ENCODE data around the gene MPEG1.

The MPEG1 gene

DNA sequence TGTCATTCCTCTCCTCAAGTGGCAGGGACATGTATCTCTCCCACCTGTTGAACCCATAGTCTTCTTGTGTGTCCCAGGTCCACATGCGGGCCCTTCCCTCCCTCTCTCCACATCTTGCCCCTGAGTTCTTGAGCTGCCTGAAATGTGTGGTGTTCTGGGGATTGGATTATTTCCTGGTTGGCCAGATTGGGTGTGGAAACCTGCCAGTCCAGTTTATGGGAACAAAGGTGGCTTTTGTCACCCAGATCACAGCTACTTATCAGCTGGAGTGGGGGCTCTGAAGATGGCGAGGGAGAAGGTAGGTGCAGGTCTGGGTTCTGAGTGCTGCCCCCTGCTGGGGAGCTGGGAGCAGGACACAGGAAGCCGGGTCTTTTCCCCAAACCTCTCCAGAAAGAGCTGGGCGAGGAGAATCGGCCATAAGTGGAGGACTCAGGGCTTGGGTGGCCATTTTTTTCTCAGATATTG lies 26.6 kb downstream of the MPEG1 start:
- no peak for DNase-seq

DNA sequence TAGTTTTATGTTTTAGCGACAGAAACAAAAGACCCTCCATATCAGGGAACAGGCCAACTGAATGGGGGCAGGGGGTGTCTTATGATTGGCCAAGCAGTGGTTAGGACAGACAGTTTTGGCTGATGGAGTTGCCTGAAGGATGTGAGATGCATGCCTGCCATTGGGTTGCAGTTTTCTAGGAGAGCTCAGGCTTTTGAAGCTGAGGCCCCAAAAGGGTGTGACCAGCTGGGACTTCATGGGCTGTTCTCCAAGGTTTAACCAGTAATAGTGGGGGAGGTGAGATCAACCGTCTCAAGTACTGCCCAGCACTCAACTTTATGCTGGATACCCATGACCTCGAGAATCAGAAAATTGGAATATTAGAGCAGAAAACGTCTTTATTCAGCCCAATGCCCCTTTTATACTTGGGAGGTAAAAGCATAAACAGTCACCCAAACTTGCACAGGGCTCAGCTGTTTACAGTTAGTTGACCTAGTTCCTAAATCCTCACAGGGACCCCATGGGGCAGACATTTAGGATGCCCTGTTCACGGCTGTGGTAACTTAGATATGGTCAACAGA lies 27.3 kb downstream of the MPEG1 start:
- DNase-seq: no peak

DNA sequence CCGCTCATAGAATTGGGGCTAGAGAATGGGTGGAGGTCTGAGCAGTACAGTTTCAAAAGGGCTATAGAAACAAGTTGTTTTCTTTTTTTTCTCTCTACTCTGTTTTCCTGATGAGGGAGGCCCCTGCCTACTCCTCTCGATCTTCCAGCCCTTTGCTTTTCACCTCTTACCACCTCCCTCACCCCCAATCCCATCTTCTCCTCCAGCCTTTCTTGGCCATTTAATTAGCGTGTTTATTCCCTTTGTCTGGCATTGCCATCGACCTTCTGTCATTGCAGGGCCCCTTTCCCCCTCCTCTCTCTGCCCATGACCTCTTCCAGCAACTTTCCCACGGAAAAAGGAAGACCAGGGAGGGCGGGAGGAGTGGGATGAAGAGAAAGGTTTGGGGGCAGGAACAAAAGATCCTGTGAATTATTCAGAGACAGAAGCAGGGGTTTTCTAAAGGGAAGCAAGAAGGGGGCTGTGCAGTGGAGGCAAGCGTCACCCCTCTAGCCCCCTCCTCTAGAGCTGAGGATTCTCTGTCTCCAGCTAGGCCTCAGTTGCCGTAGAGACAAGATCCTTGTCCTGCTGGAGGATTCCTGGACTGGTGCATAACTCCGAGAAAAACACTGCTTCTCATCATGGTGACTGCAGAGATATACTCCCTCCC lies 27.9 kb downstream of the MPEG1 start:
- no peak for DNase-seq

DNA sequence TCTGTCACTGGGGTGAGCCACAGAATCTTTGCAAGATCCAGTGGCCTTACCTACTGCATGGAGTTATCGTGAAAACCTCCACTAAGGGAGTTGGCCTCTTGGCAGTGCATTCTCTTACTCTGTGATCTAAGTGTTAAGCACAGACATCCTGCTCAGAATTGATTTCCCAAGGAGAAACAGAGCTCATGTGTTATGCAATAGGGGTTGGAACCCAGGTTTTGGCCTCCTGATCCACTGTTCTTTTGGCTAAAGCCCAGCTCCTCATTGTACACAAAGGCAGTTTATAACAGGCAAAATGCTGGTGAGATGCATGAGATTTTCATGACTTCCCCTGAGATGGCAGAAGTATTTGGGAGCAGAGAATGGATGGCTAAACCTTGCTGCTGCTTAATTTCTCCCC lies 29.0 kb downstream of the MPEG1 start:
- DNase-seq: no peak

DNA sequence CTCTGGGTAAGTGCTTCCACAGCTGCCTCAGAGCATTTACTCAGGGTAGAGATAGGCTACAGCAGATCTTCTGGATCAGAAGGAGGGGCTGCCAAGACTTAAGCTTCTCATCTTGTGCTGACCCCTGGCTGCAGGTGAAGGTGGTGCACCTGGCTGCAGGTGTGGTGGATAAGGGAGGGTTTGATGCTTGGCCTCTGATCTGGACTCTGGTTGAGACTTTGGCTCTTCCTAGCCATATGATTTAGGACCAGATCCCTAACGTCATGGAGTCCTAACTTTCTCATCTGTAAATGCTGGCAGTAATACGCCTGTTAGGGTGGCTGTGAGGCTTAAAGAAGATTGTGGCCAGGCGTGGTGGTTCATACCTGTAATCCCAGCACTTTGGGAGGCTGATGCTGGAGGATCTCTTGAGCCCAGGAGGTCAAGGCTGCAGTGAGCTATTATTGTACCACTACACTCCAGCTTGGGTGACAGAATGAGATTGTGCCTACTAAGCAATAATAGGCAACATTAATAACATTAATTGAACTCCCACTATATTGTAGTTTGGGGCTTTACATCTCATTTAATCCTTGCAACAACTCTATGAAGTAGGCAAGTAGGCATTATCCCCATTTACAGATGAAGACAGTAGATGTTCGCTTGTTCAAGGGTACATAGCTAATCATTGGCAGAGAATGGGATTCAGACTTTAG lies 30.1 kb downstream of the MPEG1 start:
- DNase-seq: no peak

DNA sequence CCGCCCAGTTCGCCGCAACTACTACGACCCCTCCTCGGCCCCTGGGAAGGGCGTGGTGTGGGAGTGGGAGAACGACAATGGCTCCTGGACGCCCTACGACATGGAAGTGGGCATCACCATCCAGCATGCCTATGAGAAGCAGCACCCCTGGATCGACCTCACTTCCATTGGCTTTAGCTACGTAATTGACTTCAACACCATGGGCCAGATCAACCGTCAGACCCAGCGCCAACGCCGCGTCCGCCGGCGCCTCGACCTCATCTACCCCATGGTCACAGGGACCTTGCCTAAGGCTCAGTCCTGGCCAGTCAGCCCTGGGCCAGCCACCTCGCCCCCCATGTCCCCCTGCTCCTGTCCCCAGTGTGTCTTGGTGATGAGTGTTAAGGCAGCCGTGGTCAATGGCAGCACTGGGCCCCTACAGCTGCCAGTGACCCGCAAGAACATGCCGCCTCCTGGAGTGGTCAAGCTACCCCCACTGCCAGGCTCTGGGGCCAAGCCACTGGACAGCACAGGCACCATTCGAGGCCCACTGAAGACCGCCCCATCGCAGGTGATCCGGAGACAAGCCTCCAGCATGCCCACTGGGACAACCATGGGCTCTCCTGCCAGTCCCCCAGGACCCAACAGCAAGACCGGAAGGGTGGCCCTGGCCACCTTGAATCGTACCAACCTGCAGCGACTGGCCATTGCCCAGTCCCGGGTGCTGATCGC lies 30.8 kb downstream of the MPEG1 start:
- DNase-seq: no peak

DNA sequence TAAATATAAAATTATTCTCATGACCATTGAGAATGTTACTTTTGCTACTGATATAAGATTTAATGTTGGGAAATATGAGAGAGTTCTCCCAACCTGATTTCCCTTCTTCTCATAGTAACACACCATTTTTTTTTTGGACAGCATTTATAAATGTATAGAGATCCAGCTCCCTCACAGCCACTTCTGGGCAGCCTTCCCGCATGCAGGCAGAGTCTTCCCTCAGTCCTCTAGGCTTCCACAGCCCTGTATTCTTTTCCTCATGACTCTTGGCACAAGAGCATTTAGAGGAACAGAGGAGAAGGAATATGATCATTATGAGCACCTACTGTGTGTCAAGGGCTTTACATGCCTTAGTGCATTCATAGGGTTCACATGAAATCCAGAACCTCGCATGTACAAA lies 31.8 kb downstream of the MPEG1 start:
- no peak for DNase-seq

DNA sequence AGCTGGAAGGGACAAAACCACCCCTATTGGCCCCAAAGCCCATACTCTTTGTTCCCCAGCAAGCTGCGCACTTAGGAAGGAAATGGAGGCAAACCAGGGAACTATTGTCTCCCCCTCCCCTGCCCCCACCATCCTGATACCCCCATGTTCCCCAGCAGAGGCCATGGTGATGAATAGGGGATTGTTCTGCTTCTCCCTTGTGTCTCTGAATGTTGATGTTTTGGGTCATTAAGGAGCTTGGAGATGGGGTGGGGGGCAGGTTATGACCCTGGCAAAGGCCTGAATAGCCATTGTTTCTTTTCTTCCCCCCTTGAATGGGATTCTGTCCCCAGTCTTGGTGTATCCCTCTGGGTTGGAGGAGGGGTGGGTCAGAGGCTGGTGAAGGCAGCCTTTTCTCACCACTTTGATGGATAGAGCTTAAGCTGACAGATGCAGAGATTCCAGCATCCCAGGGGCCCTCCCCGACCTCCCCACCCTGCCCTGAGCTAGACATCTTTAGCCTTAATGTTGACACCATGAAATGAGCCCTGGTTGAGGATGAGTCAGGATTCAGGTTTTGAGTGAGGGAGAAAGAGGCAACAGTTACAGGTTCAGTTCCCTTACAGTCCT lies 32.5 kb downstream of the MPEG1 start:
- no peak for DNase-seq

DNA sequence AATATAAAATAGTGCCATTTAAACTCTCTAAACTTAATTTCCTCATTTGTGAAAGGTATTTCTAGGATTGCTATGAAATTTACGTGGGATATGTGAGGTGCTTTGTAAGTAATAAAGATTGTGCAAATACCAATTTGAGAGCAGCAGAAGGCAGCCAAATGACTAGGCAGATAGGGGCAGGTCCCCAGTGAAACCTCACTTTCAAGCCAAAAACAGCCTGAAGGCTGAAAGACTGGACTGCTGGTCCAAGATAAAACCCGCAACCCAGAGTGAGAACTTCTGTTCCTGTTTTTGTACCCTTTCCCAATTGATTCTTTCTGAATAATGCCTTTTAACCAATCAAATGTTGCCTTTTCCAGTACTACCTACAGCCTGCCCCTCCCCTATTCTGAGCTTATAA lies 33.6 kb downstream of the MPEG1 start:
- DNase-seq: no peak

DNA sequence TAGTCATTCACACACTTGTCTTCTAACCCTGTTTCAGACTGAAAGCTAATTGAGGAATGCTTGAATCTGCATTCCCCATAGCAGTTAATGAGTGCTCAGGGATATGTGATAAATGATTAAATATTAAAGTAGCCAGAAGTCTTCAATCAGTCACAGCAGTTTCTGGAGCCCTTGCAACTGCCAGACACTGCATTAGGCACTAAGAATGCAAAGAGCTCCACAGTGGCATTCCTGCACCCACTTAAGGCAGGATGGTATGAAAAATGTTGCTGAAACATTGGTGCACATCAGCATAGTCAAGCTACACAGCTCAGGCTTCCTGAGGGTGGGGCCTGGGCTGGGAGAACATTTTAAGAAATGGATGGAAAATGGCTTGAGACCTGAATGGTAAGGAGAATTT lies 34.3 kb downstream of the MPEG1 start:
- DNase-seq: no peak

DNA sequence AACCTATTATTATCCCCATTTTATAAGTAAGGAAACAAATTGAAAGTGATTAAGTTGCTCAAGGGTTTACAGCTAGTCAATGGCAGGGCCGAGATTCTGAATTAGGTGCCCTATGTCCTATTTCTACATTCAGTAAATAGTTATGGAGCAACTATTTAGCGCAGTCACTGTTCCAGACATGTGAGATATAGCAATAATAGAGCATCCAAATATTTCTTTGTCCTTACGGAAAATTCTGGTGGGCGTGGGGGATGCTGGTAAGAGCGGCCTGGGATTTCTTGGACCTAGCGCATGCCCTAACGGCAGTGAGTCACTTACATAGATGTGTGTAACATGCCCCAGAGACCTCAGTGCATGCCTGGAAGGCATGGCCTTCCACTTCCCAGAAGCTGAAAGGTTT lies 36.4 kb downstream of the MPEG1 start:
- DNase-seq: no peak

DNA sequence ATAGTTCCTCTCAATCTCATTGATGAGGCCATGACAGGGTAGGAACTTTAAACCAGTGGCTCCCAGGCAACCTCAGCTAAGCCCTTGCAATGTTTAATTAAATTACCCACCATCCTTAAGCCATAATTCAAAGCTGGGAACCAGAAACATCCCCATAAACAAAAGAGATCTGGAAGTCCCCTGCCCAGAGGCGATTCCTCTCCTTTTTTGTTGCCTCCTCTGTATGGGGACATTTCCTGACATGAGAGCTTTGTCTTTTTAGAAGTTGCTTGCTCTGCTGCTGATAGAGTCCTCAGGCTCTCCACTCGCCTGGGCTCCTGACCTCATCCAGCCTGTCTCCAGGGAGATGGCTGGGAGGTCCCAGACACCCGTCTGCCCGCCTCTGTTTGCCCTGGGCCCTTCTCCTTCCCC lies 37.6 kb downstream of the MPEG1 start:
- DNase-seq: no peak

DNA sequence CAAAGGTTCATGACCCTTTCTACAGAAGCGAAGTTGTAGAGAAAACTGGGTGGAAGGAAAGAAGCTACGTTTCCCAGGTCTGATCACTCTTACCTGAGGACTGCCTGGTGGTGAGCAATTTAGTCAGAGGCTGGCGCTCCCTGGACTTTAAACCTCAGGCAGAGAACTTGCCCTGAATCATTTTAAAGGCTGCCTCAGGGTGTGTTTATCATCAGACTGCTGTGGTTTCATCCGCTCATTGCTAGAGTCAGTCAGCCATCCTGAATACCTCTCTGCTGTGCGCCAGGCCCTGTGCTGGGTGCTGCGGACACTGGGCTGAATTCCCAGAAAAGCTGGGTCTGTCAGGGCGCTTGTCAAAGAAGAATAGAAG lies 38.1 kb downstream of the MPEG1 start:
- no peak for DNase-seq

DNA sequence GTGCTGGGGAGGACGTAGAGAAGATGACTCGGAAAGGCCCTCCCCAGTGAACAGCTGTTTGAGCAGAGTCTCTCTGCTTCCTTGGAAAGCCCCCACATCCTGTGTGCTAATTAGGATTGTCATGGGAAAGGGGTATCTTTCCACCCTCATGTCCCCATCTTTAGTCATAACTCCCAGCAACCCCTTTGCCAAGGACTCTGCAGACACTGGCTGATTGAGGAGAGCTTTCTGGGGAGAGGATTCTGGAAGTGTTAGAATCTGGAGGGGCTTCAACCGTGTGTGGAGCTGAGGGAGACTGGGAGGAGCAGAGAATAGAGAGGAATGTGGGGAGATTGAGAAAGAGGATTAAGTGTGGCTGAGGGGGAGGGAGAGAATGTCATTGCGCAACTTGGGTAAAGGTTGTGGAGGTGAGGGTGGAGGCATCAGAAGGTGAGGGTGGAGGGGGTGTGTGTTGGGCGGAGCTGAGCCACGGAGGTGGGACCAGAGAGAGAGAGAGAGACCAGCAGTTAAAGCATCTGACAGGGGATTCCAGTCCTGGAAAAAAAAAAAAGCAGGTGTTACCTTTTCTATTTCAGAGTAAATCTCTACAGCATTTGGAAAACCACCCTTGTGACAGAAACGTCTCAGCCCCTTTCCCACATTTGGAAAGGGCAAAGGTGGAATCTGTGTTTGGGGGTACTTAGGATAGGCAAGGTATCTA lies 38.6 kb downstream of the MPEG1 start:
- no peak for DNase-seq

DNA sequence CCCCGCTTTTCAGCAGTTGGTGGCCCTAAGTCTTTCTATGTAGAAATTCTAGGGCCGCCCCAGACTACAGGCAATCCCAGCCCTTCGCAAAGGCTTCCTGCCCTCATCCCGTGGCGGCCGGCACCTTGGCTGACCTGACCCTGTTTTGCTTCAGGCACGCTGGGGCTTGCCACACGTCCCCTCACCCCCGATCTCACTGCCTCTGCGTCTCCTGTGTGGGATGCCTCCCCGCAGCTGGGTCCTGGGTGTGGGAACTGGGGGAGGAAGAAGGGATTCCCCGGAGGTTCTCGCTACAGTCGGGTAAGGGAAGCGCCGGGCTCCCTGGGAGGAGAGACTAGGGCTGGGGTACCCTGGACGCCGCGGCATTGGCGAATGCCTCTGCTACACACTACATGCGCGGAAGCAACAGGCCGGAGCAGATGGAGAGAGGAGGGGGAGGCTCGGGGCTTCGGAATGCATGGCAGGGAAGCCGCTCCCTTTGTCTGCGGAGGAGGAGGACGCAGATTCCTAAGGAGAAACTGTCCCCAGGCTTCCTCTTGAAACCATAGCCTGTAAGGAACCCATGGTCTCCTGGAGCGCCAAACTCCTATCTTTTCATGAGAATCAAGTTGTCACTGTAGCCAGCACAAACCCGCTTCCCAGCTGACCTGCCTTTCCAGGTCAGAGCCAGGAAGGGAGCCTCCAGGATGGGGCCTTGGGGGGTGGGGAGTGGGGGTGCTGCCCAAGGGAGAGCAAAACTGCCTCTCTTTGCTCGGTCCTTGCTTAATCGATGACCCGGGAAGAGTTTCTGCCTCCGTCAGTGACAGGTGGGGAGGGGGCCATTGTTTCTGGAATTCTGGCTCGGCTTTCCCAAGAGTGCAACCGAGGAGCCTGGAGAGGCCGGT lies 39.4 kb downstream of the MPEG1 start:
- no peak for DNase-seq

DNA sequence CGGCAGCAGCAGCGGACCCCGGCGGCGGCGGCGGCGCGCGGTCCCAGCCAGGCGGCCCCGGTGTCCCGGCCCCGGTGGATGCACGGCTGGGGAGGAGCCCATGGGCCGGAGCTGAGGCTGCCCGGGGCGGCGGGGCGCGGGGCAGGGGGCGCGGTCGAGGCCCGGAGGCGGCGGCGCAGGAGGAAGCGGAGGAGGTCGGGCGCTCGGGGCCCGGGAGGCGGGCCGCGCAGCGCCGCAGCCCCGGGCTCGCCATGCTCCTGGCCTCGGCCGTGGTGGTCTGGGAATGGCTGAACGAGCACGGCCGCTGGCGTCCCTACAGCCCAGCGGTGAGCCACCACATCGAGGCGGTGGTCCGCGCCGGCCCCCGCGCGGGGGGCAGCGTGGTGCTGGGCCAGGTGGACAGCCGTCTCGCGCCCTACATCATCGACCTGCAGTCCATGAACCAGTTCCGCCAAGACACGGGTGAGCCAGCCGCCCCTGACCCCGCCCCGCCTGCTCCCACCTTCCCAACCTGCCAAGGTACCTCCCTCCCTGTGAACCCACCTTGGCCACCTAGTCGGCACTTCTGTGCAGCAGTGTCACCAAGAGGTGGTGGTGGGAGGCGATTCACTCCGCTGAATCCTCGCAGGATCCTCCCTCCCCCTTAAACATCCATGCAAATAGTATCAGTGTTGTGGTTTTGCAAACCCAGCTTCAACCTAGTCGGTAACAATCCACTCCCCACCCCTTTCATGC lies 40.2 kb downstream of the MPEG1 start:
- DNase-seq: peak; percentile 22

DNA sequence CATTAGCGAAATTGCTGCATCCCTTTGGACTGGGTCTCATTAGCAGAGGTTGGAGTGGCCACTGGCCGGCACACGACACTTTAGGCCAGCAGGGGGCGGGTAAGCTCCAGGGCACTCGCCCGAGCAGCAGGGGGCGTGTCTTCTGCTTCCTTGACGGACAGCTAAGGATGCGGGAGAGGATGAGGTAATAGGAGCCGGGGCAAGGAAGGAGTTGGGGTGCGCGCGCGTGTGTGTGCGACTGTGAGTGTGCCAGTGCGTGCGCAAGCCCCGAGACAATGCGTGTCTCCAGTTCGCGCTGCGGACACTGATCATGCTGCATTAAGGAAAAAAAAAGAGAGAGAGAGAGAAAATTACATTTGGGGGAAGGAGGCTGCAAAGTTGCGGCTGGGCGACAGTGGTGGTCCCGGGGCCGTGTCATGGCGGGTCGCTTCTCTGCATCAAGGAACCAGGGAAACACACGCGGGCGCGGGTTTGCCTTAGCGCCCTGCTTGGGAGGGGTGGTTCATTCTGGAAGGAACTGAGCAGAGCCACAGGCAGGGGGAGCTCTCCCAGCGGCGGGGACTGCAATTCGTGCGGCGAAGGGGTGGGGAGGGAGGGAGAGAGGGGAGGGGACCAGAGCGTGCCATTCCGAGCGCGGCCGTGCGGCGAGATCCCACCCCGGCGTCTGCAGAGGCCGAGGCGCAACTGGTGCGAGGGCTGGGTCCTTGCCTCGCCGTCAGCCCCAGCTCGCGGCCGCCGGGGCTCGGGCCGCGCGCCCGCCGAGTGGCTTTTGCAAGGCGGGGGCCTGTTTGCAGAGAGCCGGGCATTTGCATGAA lies 41.0 kb downstream of the MPEG1 start, which contains the start of gene DTX4:
Gene DTX4 (plus strand): TSS at position 625 of the 815 bp plus-strand sequence. CDS start 464 bp downstream, outside the sequence.
- DNase-seq: peak; percentile 92

DNA sequence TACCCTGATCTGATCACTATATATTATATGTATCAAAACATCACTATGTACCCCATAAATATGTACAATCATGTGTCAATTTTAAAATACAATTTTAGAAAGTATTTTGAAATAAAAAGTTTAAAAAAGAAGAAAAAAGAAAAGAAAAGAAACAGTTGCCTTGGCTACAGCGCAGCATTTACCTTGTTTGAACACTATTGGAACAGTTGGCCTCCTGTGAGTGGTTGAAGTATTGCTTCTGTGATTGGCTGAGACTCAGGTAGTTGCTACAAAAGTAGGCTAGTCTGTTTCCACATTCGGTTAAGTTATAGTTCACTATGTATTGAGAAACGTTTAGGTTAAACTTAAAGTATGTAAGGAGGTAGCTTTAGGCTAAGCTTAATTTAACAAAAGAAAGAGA lies 48.7 kb downstream of the MPEG1 start:
- DNase-seq: no peak

All from NCI-H345 (cell line).